Natural killer cell treated with Interleukin-12 subunit alpha and Interleukin-12 subunit beta and Interleukin-15 and Interleukin-18, amount 100 ng/mL, for 72 hours (primary cell): ENCODE data around the gene SSBP2. TPM values are rescaled to one million over a fixed set of nuclear protein-coding genes. Genes with fewer than 3 reads are reported as not detected.

Experiments used
- ATAC-seq, 2 donors: fragments of 150-1000 bp; cut with Tn5 transposase in 1 of 2; sonication (Bioruptor Pico), chemical (Tn5 transposase) in 1 of 2; 2 replicates each; pipeline ENCODE4 v1.10.0; 2021
- DNase-seq: peaks from one replicate; pipeline ENCODE4 v3.0.0; 2022; ENCODE audit warnings: low spot score
- H3K27ac Mint-ChIP-seq, 2 donors: 1 replicate in 1 of 2; 2 replicates in 1 of 2; pipeline ENCODE4 v1.8.0; 2022; ENCODE audit warnings: mixed read lengths in 2 of 2, mild to moderate bottlenecking in 1 of 2, moderate library complexity in 1 of 2
- H3K27me3 Mint-ChIP-seq, 2 donors: 1 replicate in 1 of 2; 2 replicates in 1 of 2; pipeline ENCODE4 v1.8.0; 2022; ENCODE audit warnings: mixed read lengths in 2 of 2
- H3K36me3 Mint-ChIP-seq: one replicate; pipeline ENCODE4 v1.8.0; 2022; ENCODE audit warnings: mixed read lengths
- H3K4me1 Mint-ChIP-seq, 2 donors: 1 replicate in 1 of 2; 2 replicates in 1 of 2; pipeline ENCODE4 v1.8.0; 2022; ENCODE audit warnings: low read depth in 2 of 2, mixed read lengths in 2 of 2, mild to moderate bottlenecking in 1 of 2
- H3K4me3 Mint-ChIP-seq: one replicate; pipeline ENCODE4 v1.8.0; 2022; ENCODE audit warnings: mixed read lengths
- H3K9me3 Mint-ChIP-seq: 2 replicates; pipeline ENCODE4 v1.8.0; 2022; ENCODE audit warnings: mixed read lengths
- total RNA-seq, 2 donors: library from RNA; stranded (reverse); gene quantifications; one replicate each; pipeline ENCODE4 v1.2.3, GENCODE V29; 2022

Gene SSBP2
- total RNA-seq, 2 donors from 2014 or later, result 9.5 to 11.3 TPM

- DNase-seq, result no peak
- Mint-ChIP-seq H3K27me3 (no peaks in the 10 kb centered on the region), H3K9me3 (no peaks in the 10 kb centered on the region), H3K36me3 (no peaks in the 10 kb centered on the region), H3K4me1 (peaks cover 10 to 15% of the 10 kb centered on the region in 2 donors), H3K4me3 (no peak overlapping the region), H3K27ac (no peak overlapping the region)
- no peak for ATAC-seq
Observed at GRCh38 chr5:81556809-81557208, 194.1 kb downstream of the SSBP2 start.

GRCh38 chr5:81555865-81556264 lies 195.0 kb downstream of the SSBP2 start:
- Mint-ChIP-seq H3K27ac (no peak overlapping the region), H3K27me3 (no peaks in the 10 kb centered on the region), H3K4me3 (no peak overlapping the region), H3K9me3 (no peaks in the 10 kb centered on the region), H3K36me3 (no peaks in the 10 kb centered on the region), H3K4me1 (peaks cover 10 to 15% of the 10 kb centered on the region in 2 donors)
- ATAC-seq (no peak), DNase-seq (no peak)

- ATAC-seq, result no peak
- no peak overlapping the region for H3K27ac Mint-ChIP-seq
- H3K4me3 Mint-ChIP-seq, result no peak overlapping the region
- no peaks in the 10 kb centered on the region for H3K9me3 Mint-ChIP-seq
- DNase-seq, result no peak
- no peaks in the 10 kb centered on the region for H3K36me3 Mint-ChIP-seq
- H3K4me1 Mint-ChIP-seq, result peaks cover 10 to 15% of the 10 kb centered on the region in 2 donors
- no peaks in the 10 kb centered on the region for H3K27me3 Mint-ChIP-seq
Observed at GRCh38 chr5:81554647-81555046, 196.2 kb downstream of the SSBP2 start.

- no peak for ATAC-seq
- Mint-ChIP-seq H3K9me3 (no peaks in the 10 kb centered on the region), H3K27me3 (no peaks in the 10 kb centered on the region), H3K4me1 (peaks cover 10 to 15% of the 10 kb centered on the region in 2 donors), H3K4me3 (no peak overlapping the region), H3K27ac (peak overlapping the region in 1 of 2 donors; percentile 28), H3K36me3 (no peaks in the 10 kb centered on the region)
- no peak for DNase-seq
Observed at GRCh38 chr5:81553567-81554212, 197.2 kb downstream of the SSBP2 start.

GRCh38 chr5:81552852-81553566 lies 197.9 kb downstream of the SSBP2 start:
- no peaks in the 10 kb centered on the region for H3K27me3 Mint-ChIP-seq
- H3K4me1 Mint-ChIP-seq, result peaks cover 10 to 15% of the 10 kb centered on the region in 2 donors
- DNase-seq, result no peak
- no peak overlapping the region for H3K27ac Mint-ChIP-seq
- H3K36me3 Mint-ChIP-seq, result no peaks in the 10 kb centered on the region
- no peaks in the 10 kb centered on the region for H3K9me3 Mint-ChIP-seq
- no peak for ATAC-seq
- no peak overlapping the region for H3K4me3 Mint-ChIP-seq

GRCh38 chr5:81549123-81549522 lies 201.8 kb downstream of the SSBP2 start:
- Mint-ChIP-seq H3K27ac (no peak overlapping the region), H3K36me3 (no peaks in the 10 kb centered on the region), H3K4me1 (peaks cover 4 to 5% of the 10 kb centered on the region in 2 donors), H3K9me3 (no peaks in the 10 kb centered on the region), H3K27me3 (no peaks in the 10 kb centered on the region), H3K4me3 (no peak overlapping the region)
- no peak for DNase-seq
- no peak for ATAC-seq

GRCh38 chr5:81547001-81547400 lies 203.9 kb downstream of the SSBP2 start:
- ATAC-seq, result no peak
- H3K27ac Mint-ChIP-seq, result no peak overlapping the region
- no peaks in the 10 kb centered on the region for H3K4me1 Mint-ChIP-seq
- no peak for DNase-seq
- no peaks in the 10 kb centered on the region for H3K36me3 Mint-ChIP-seq
- no peaks in the 10 kb centered on the region for H3K27me3 Mint-ChIP-seq
- H3K9me3 Mint-ChIP-seq, result no peaks in the 10 kb centered on the region
- no peak overlapping the region for H3K4me3 Mint-ChIP-seq

GRCh38 chr5:81545911-81546310 lies 205.0 kb downstream of the SSBP2 start:
- Mint-ChIP-seq H3K9me3 (no peaks in the 10 kb centered on the region), H3K27ac (no peak overlapping the region), H3K36me3 (no peaks in the 10 kb centered on the region), H3K27me3 (no peaks in the 10 kb centered on the region), H3K4me3 (no peak overlapping the region), H3K4me1 (no peaks in the 10 kb centered on the region)
- ATAC-seq (no peak), DNase-seq (no peak)

GRCh38 chr5:81544351-81545018 lies 206.4 kb downstream of the SSBP2 start:
- no peaks in the 10 kb centered on the region for H3K36me3 Mint-ChIP-seq
- H3K27me3 Mint-ChIP-seq, result no peaks in the 10 kb centered on the region
- no peaks in the 10 kb centered on the region for H3K9me3 Mint-ChIP-seq
- DNase-seq (no peak), ATAC-seq (no peak)
- no peak overlapping the region for H3K27ac Mint-ChIP-seq
- no peaks in the 10 kb centered on the region for H3K4me1 Mint-ChIP-seq
- no peak overlapping the region for H3K4me3 Mint-ChIP-seq

GRCh38 chr5:81542242-81542641 lies 208.7 kb downstream of the SSBP2 start:
- H3K36me3 Mint-ChIP-seq, result no peaks in the 10 kb centered on the region
- H3K27ac Mint-ChIP-seq, result no peak overlapping the region
- H3K4me1 Mint-ChIP-seq, result no peaks in the 10 kb centered on the region

GRCh38 chr5:81537905-81538547 lies 212.9 kb downstream of the SSBP2 start:
- H3K4me1 Mint-ChIP-seq, result peaks cover 0 to 2% of the 10 kb centered on the region in 2 donors
- H3K27ac Mint-ChIP-seq, result no peak overlapping the region

More at GRCh38 chr5:81542242-81542641, 208.7 kb downstream of the SSBP2 start:
- DNase-seq, result no peak
- Mint-ChIP-seq H3K4me3 (no peak overlapping the region), H3K9me3 (no peaks in the 10 kb centered on the region), H3K27me3 (no peaks in the 10 kb centered on the region)
- ATAC-seq, result no peak

GRCh38 chr5:81534441-81534840 lies 216.5 kb downstream of the SSBP2 start:
- H3K36me3 Mint-ChIP-seq, result no peaks in the 10 kb centered on the region
- H3K4me1 Mint-ChIP-seq, result peaks cover 2 to 7% of the 10 kb centered on the region in 2 donors
- H3K4me3 Mint-ChIP-seq, result no peak overlapping the region
- no peak for DNase-seq
- H3K27me3 Mint-ChIP-seq, result no peaks in the 10 kb centered on the region
- H3K27ac Mint-ChIP-seq, result no peak overlapping the region
- ATAC-seq, result no peak
- H3K9me3 Mint-ChIP-seq, result no peaks in the 10 kb centered on the region

More at GRCh38 chr5:81537905-81538547, 212.9 kb downstream of the SSBP2 start:
- no peaks in the 10 kb centered on the region for H3K36me3 Mint-ChIP-seq
- no peak overlapping the region for H3K4me3 Mint-ChIP-seq
- H3K9me3 Mint-ChIP-seq, result no peaks in the 10 kb centered on the region
- DNase-seq, result no peak
- H3K27me3 Mint-ChIP-seq, result no peaks in the 10 kb centered on the region
- no peak for ATAC-seq

- H3K4me1 Mint-ChIP-seq, result peaks cover 2 to 7% of the 10 kb centered on the region in 2 donors
- H3K4me3 Mint-ChIP-seq, result no peak overlapping the region
- ATAC-seq (no peak), DNase-seq (no peak)
- H3K36me3 Mint-ChIP-seq, result no peaks in the 10 kb centered on the region
- no peaks in the 10 kb centered on the region for H3K27me3 Mint-ChIP-seq
- no peak overlapping the region for H3K27ac Mint-ChIP-seq
- H3K9me3 Mint-ChIP-seq, result no peaks in the 10 kb centered on the region
Observed at GRCh38 chr5:81533629-81534405, 217.1 kb downstream of the SSBP2 start.
